Hepatocyte (in vitro differentiated cells): Measurements from ENCODE around the gene CDK15.

ENCODE experiments used
- EZH2 ChIP-seq: fragments of 200-600 bp; sonication (generic); IDR thresholded peaks from 2 replicates; pipeline ENCODE4 v1.6.1; 2016; ENCODE audit warnings: antibody characterized with exemption, mild to moderate bottlenecking, borderline replicate concordance
- TF ChIP-seq, protein P1 (sequence below): fragments of 200-600 bp; sonication (generic); IDR thresholded peaks from 2 replicates; pipeline ENCODE4 v1.5.1; 2016; ENCODE audit warnings: antibody characterized with exemption, mild to moderate bottlenecking; ENCODE audit not compliant: poor library complexity

DNA sequence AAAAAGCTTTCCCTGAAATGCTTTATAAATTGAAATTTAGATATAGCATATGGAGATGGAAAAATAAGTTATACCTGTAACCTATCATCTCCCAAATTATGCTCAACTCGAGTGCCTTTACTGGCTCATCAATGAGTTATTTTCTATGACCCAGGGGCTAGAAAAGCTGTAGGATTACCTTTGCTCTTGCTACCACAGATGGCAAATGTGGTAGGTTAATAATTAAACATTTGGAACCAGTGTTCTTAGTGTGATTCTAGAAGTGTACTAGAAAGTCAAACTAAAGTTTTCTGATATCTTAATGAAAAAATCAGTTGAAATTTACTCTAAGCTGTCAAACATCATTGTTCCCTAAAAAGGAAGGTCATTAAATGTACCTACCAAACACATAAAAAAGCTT is 48.1 kb upstream of the CDK15 start:
- TF ChIP-seq, protein P1, sequence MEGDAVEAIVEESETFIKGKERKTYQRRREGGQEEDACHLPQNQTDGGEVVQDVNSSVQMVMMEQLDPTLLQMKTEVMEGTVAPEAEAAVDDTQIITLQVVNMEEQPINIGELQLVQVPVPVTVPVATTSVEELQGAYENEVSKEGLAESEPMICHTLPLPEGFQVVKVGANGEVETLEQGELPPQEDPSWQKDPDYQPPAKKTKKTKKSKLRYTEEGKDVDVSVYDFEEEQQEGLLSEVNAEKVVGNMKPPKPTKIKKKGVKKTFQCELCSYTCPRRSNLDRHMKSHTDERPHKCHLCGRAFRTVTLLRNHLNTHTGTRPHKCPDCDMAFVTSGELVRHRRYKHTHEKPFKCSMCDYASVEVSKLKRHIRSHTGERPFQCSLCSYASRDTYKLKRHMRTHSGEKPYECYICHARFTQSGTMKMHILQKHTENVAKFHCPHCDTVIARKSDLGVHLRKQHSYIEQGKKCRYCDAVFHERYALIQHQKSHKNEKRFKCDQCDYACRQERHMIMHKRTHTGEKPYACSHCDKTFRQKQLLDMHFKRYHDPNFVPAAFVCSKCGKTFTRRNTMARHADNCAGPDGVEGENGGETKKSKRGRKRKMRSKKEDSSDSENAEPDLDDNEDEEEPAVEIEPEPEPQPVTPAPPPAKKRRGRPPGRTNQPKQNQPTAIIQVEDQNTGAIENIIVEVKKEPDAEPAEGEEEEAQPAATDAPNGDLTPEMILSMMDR = no peak
- TF ChIP-seq EZH2 = no peak
